Measurements from ENCODE around the gene ELP4.
"Not testable (repeated sequence)": the region's sequence is repeated elsewhere in the genome, so short reads cannot be mapped to it uniquely, and the experiment has no call there.

ELP4 gene

GRCh38 chr11:31671681-31672080 is 162.1 kb downstream of the ELP4 start:
- no peak overlapping the region for H3K4me3 ChIP-seq (ENCODE audit: low read depth, low read length)
- no peak for TF ChIP-seq CTCF (IDR thresholded peaks at IDR 0.05; ENCODE audit: low read depth, low read length, missing control alignments)
- no peak for DNase-seq (ENCODE audit: low read depth)

- not testable (repeated sequence) for H3K4me3 ChIP-seq (ENCODE audit: low read depth, low read length); DNase-seq (ENCODE audit: low read depth)
Measured at GRCh38 chr11:31673108-31673507, 163.5 kb downstream of the ELP4 start.

GRCh38 chr11:31676280-31676982 is 166.9 kb downstream of the ELP4 start:
- no peak for TF ChIP-seq CTCF (IDR thresholded peaks at IDR 0.05; ENCODE audit: low read depth, low read length, missing control alignments)
- H3K4me3 ChIP-seq (ENCODE audit: low read depth, low read length), result no peak overlapping the region
- DNase-seq (ENCODE audit: low read depth), result no peak

GRCh38 chr11:31680770-31681169 is 171.2 kb downstream of the ELP4 start:
- no peak overlapping the region for H3K4me3 ChIP-seq (ENCODE audit: low read depth, low read length)
- no peak for TF ChIP-seq CTCF (IDR thresholded peaks at IDR 0.05; ENCODE audit: low read depth, low read length, missing control alignments)

GRCh38 chr11:31687256-31687655 is 177.7 kb downstream of the ELP4 start:
- H3K4me3 ChIP-seq (ENCODE audit: low read depth, low read length), result no peak overlapping the region
- TF ChIP-seq CTCF (IDR thresholded peaks at IDR 0.05; ENCODE audit: low read depth, low read length, missing control alignments), result no peak
- no peak for DNase-seq (ENCODE audit: low read depth)

More at GRCh38 chr11:31680770-31681169, 171.2 kb downstream of the ELP4 start:
- no peak for DNase-seq (ENCODE audit: low read depth)

- H3K4me3 ChIP-seq (ENCODE audit: low read depth, low read length), result no peak overlapping the region
- no peak for DNase-seq (ENCODE audit: low read depth)
- no peak for TF ChIP-seq CTCF (IDR thresholded peaks at IDR 0.05; ENCODE audit: low read depth, low read length, missing control alignments)
Measured at GRCh38 chr11:31687861-31688260, 178.3 kb downstream of the ELP4 start.

GRCh38 chr11:31689559-31689958 is 180.0 kb downstream of the ELP4 start:
- no peak for TF ChIP-seq CTCF (IDR thresholded peaks at IDR 0.05; ENCODE audit: low read depth, low read length, missing control alignments)
- no peak overlapping the region for H3K4me3 ChIP-seq (ENCODE audit: low read depth, low read length)
- DNase-seq (ENCODE audit: low read depth), result no peak

Data from GM12864 (cell line).